Stimulated activated memory B cell treated with anti-CD40 and anti-IgM and Interleukin-4, amounts not matched to agents 10 μg/mL and 1 μg/mL and 100 μg/mL, for 72 hours (primary cell): ENCODE measurements around the gene XPO5.
"Not testable (repeated sequence)": the region's sequence is repeated elsewhere in the genome, so short reads cannot be mapped to it uniquely, and the experiment has no call there.

Experiments
- ATAC-seq: fragments of 150-1000 bp; cut with Tn5 transposase; 2 replicates; pipeline ENCODE4 v1.10.0; 2021
- H3K27ac Mint-ChIP-seq: one replicate; pipeline ENCODE4 v1.8.0; 2022; ENCODE audit warnings: mild to moderate bottlenecking, mixed read lengths
- H3K27me3 Mint-ChIP-seq: one replicate; pipeline ENCODE4 v1.8.0; 2022; ENCODE audit warnings: mixed read lengths
- H3K36me3 Mint-ChIP-seq: one replicate; pipeline ENCODE4 v1.8.0; 2022; ENCODE audit warnings: mixed read lengths
- H3K4me1 Mint-ChIP-seq: one replicate; pipeline ENCODE4 v1.8.0; 2022; ENCODE audit warnings: mixed read lengths
- H3K4me3 Mint-ChIP-seq: one replicate; pipeline ENCODE4 v1.8.0; 2022; ENCODE audit warnings: mild to moderate bottlenecking, moderate library complexity, mixed read lengths
- H3K9me3 Mint-ChIP-seq: one replicate; pipeline ENCODE4 v1.8.0; 2022; ENCODE audit warnings: mixed read lengths

The XPO5 gene

GRCh38 chr6:43606019-43606418 lies 30.2 kb upstream of the XPO5 start:
- Mint-ChIP-seq H3K36me3 (peaks cover 46% of the 10 kb centered on the region), H3K27ac (no peak overlapping the region), H3K27me3 (no peaks in the 10 kb centered on the region), H3K4me1 (peaks cover 15% of the 10 kb centered on the region), H3K9me3 (no peaks in the 10 kb centered on the region), H3K4me3 (no peak overlapping the region)
- ATAC-seq: no peak

GRCh38 chr6:43604174-43604573 lies 28.3 kb upstream of the XPO5 start:
- no peak for ATAC-seq
- Mint-ChIP-seq H3K27me3 (no peaks in the 10 kb centered on the region), H3K36me3 (peaks cover 53% of the 10 kb centered on the region), H3K4me3 (no peak overlapping the region), H3K27ac (no peak overlapping the region), H3K9me3 (no peaks in the 10 kb centered on the region), H3K4me1 (peaks cover 13% of the 10 kb centered on the region)

- no peaks in the 10 kb centered on the region for H3K9me3 Mint-ChIP-seq
- H3K27ac Mint-ChIP-seq: no peak overlapping the region
- no peak overlapping the region for H3K4me3 Mint-ChIP-seq
- H3K36me3 Mint-ChIP-seq: peaks cover 53% of the 10 kb centered on the region
- no peak for ATAC-seq
- no peaks in the 10 kb centered on the region for H3K27me3 Mint-ChIP-seq
- no peaks in the 10 kb centered on the region for H3K4me1 Mint-ChIP-seq
Measured at GRCh38 chr6:43600595-43600994, 24.8 kb upstream of the XPO5 start.

GRCh38 chr6:43593938-43594337 lies 18.1 kb upstream of the XPO5 start:
- no peak for ATAC-seq
- no peaks in the 10 kb centered on the region for H3K4me1 Mint-ChIP-seq
- H3K27ac Mint-ChIP-seq: no peak overlapping the region
- peaks cover 30% of the 10 kb centered on the region for H3K36me3 Mint-ChIP-seq
- no peaks in the 10 kb centered on the region for H3K9me3 Mint-ChIP-seq
- H3K4me3 Mint-ChIP-seq: no peak overlapping the region
- H3K27me3 Mint-ChIP-seq: no peaks in the 10 kb centered on the region

- peaks cover 39% of the 10 kb centered on the region for H3K36me3 Mint-ChIP-seq
- not testable (repeated sequence) for H3K4me3 Mint-ChIP-seq, ATAC-seq, H3K27ac Mint-ChIP-seq, H3K27me3 Mint-ChIP-seq, H3K9me3 Mint-ChIP-seq, H3K4me1 Mint-ChIP-seq
Measured at GRCh38 chr6:43589564-43589963, 13.7 kb upstream of the XPO5 start.

GRCh38 chr6:43588194-43588593 lies 12.4 kb upstream of the XPO5 start:
- Mint-ChIP-seq H3K4me1 (peaks cover 6% of the 10 kb centered on the region), H3K9me3 (no peaks in the 10 kb centered on the region), H3K4me3 (no peak overlapping the region), H3K27ac (no peak overlapping the region), H3K27me3 (no peaks in the 10 kb centered on the region), H3K36me3 (peaks cover 48% of the 10 kb centered on the region)
- ATAC-seq: no peak

GRCh38 chr6:43584892-43585570 lies 9.2 kb upstream of the XPO5 start:
- Mint-ChIP-seq H3K4me3 (no peak overlapping the region), H3K27me3 (no peaks in the 10 kb centered on the region), H3K27ac (no peak overlapping the region), H3K36me3 (peaks cover 47% of the 10 kb centered on the region), H3K9me3 (no peaks in the 10 kb centered on the region), H3K4me1 (peaks cover 6% of the 10 kb centered on the region)
- ATAC-seq: no peak

GRCh38 chr6:43582911-43583310 lies 7.1 kb upstream of the XPO5 start:
- Mint-ChIP-seq H3K4me3 (no peak overlapping the region), H3K36me3 (peaks cover 31% of the 10 kb centered on the region), H3K27me3 (no peaks in the 10 kb centered on the region), H3K27ac (no peak overlapping the region), H3K4me1 (peaks cover 22% of the 10 kb centered on the region), H3K9me3 (no peaks in the 10 kb centered on the region)
- no peak for ATAC-seq

GRCh38 chr6:43579171-43579570 lies 3.3 kb upstream of the XPO5 start:
- Mint-ChIP-seq H3K4me1 (peaks cover 44% of the 10 kb centered on the region), H3K27ac (peak overlapping the region; percentile 69), H3K9me3 (no peaks in the 10 kb centered on the region), H3K4me3 (peak overlapping the region; percentile 30), H3K27me3 (no peaks in the 10 kb centered on the region), H3K36me3 (peaks cover 8% of the 10 kb centered on the region)
- ATAC-seq: no peak

GRCh38 chr6:43578748-43579147 lies 2.9 kb upstream of the XPO5 start:
- peaks cover 42% of the 10 kb centered on the region for H3K4me1 Mint-ChIP-seq
- peak overlapping the region; percentile 69 for H3K27ac Mint-ChIP-seq
- H3K9me3 Mint-ChIP-seq: no peaks in the 10 kb centered on the region
- H3K27me3 Mint-ChIP-seq: no peaks in the 10 kb centered on the region
- peak overlapping the region; percentile 30 for H3K4me3 Mint-ChIP-seq
- H3K36me3 Mint-ChIP-seq: peaks cover 4% of the 10 kb centered on the region
- no peak for ATAC-seq

GRCh38 chr6:43575105-43575771 lies 600 bp downstream of the XPO5 start:
- H3K36me3 Mint-ChIP-seq: peaks cover 14% of the 10 kb centered on the region

GRCh38 chr6:43572015-43572414 lies 3.8 kb downstream of the XPO5 start:
- Mint-ChIP-seq H3K9me3 (no peaks in the 10 kb centered on the region), H3K4me1 (peaks cover 14% of the 10 kb centered on the region), H3K36me3 (peaks cover 26% of the 10 kb centered on the region), H3K27me3 (no peaks in the 10 kb centered on the region), H3K27ac (no peak overlapping the region), H3K4me3 (no peak overlapping the region)
- ATAC-seq: no peak

More at GRCh38 chr6:43575105-43575771, 600 bp downstream of the XPO5 start:
- Mint-ChIP-seq H3K27ac (peak overlapping the region; percentile 69), H3K4me3 (peak overlapping the region; percentile 94), H3K9me3 (no peaks in the 10 kb centered on the region), H3K27me3 (no peaks in the 10 kb centered on the region), H3K4me1 (peaks cover 39% of the 10 kb centered on the region)
- no peak for ATAC-seq

- H3K27ac Mint-ChIP-seq: no peak overlapping the region
- H3K27me3 Mint-ChIP-seq: no peaks in the 10 kb centered on the region
- no peak for ATAC-seq
- no peaks in the 10 kb centered on the region for H3K9me3 Mint-ChIP-seq
- H3K4me1 Mint-ChIP-seq: peaks cover 9% of the 10 kb centered on the region
- H3K4me3 Mint-ChIP-seq: no peak overlapping the region
- H3K36me3 Mint-ChIP-seq: peaks cover 26% of the 10 kb centered on the region
Measured at GRCh38 chr6:43570876-43571441, 4.9 kb downstream of the XPO5 start.

GRCh38 chr6:43559328-43559727 lies 16.5 kb downstream of the XPO5 start:
- Mint-ChIP-seq H3K27ac (no peak overlapping the region), H3K36me3 (peaks cover 55% of the 10 kb centered on the region), H3K27me3 (no peaks in the 10 kb centered on the region), H3K9me3 (no peaks in the 10 kb centered on the region), H3K4me1 (no peaks in the 10 kb centered on the region), H3K4me3 (no peak overlapping the region)
- no peak for ATAC-seq

GRCh38 chr6:43557620-43558019 lies 18.2 kb downstream of the XPO5 start:
- H3K4me3 Mint-ChIP-seq, H3K27ac Mint-ChIP-seq, H3K4me1 Mint-ChIP-seq, H3K27me3 Mint-ChIP-seq, ATAC-seq, H3K9me3 Mint-ChIP-seq: not testable (repeated sequence)
- peaks cover 68% of the 10 kb centered on the region for H3K36me3 Mint-ChIP-seq

- no peak overlapping the region for H3K4me3 Mint-ChIP-seq
- no peaks in the 10 kb centered on the region for H3K4me1 Mint-ChIP-seq
- H3K27me3 Mint-ChIP-seq: no peaks in the 10 kb centered on the region
- no peak overlapping the region for H3K27ac Mint-ChIP-seq
- ATAC-seq: no peak
- no peaks in the 10 kb centered on the region for H3K9me3 Mint-ChIP-seq
- H3K36me3 Mint-ChIP-seq: peaks cover 57% of the 10 kb centered on the region
Measured at GRCh38 chr6:43547222-43547621, 28.6 kb downstream of the XPO5 start.
